HuH-7 (cell line): ENCODE measurements around the gene POSTN.

Experiments
- DNase-seq: peaks from one replicate; pipeline ENCODE4 v3.0.0; 2011; ENCODE audit warnings: low spot score

Gene POSTN

DNA sequence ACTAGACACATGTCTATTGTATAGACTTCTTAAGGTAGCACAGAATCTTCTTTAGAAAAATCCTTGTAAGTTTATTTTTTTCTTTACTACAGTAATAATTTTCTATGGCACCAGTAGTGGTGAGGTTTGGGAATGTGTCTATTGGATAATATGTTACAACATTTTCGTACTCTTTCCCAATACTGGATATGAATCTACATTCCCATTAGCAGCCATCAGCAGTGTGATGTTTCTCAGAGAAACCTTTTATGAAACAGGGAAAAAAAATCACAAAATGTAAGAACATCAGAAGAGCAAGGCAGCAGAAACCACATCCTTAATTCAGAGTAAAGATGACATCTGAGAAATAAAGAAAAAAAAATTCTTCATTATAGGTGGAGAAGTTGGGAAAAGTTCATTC lies 83.3 kb downstream of the POSTN start:
- DNase-seq = no peak
